Type B pancreatic cell (in vitro differentiated cells): ENCODE measurements around the gene AFAP1. TPM values are rescaled to one million over a fixed set of nuclear protein-coding genes. Genes with fewer than 3 reads are reported as not detected.

Experiments
- DNase-seq: peaks from one replicate; pipeline ENCODE4 v3.0.0; 2021; ENCODE audit warnings: mixed read lengths; ENCODE audit not compliant: unreplicated experiment; ENCODE audit errors: extremely low spot score
- H3K27ac Mint-ChIP-seq: 2 replicates; pipeline ENCODE4 v1.8.0; 2021; ENCODE audit warnings: mild to moderate bottlenecking, mixed read lengths
- H3K27me3 Mint-ChIP-seq: 2 replicates; pipeline ENCODE4 v1.8.0; 2021; ENCODE audit warnings: mixed read lengths
- H3K36me3 Mint-ChIP-seq: 2 replicates; pipeline ENCODE4 v1.8.0; 2021; ENCODE audit warnings: mixed read lengths
- H3K4me1 Mint-ChIP-seq: one replicate; pipeline ENCODE4 v1.8.0; 2021; ENCODE audit warnings: mixed read lengths; ENCODE audit not compliant: unreplicated experiment
- H3K4me3 Mint-ChIP-seq: 2 replicates; pipeline ENCODE4 v1.8.0; 2021; ENCODE audit warnings: mild to moderate bottlenecking, mixed read lengths
- H3K9me3 Mint-ChIP-seq: 2 replicates; pipeline ENCODE4 v1.8.0; 2021; ENCODE audit warnings: mixed read lengths
- CTCF ChIP-seq: fragments of 200-600 bp; sonication (generic); conservative IDR thresholded peaks from 2 replicates; pipeline ENCODE4 v1.5.0; 2021; ENCODE audit warnings: antibody characterized with exemption, mild to moderate bottlenecking
- total RNA-seq: library from RNA; stranded (reverse); gene quantifications from 2 replicates; pipeline ENCODE4 v1.2.1, GENCODE V29; 2021; ENCODE audit warnings: low replicate concordance

Gene AFAP1
- total RNA-seq, 1 donor from 2014 or later, result 36.6 TPM

- Mint-ChIP-seq H3K4me3 (no peak overlapping the region), H3K36me3 (no peaks in the 10 kb centered on the region), H3K27ac (no peak overlapping the region), H3K9me3 (no peaks in the 10 kb centered on the region), H3K27me3 (no peaks in the 10 kb centered on the region), H3K4me1 (peaks cover 33% of the 10 kb centered on the region)
- no peak for TF ChIP-seq CTCF
- no peak for DNase-seq
Measured at GRCh38 chr4:7753931-7754465, 185.7 kb downstream of the AFAP1 start.

- DNase-seq, result no peak
- TF ChIP-seq CTCF, result no peak
- Mint-ChIP-seq H3K36me3 (no peaks in the 10 kb centered on the region), H3K4me1 (peaks cover 29% of the 10 kb centered on the region), H3K9me3 (no peaks in the 10 kb centered on the region), H3K4me3 (no peak overlapping the region), H3K27me3 (no peaks in the 10 kb centered on the region), H3K27ac (no peak overlapping the region)
Measured at GRCh38 chr4:7753271-7753670, 186.4 kb downstream of the AFAP1 start.

- no peaks in the 10 kb centered on the region for H3K27me3 Mint-ChIP-seq
- H3K36me3 Mint-ChIP-seq, result no peaks in the 10 kb centered on the region
- DNase-seq, result no peak
- H3K27ac Mint-ChIP-seq, result no peak overlapping the region
- no peak for TF ChIP-seq CTCF
- H3K9me3 Mint-ChIP-seq, result no peaks in the 10 kb centered on the region
- H3K4me1 Mint-ChIP-seq, result peaks cover 23% of the 10 kb centered on the region
- H3K4me3 Mint-ChIP-seq, result no peak overlapping the region
Measured at GRCh38 chr4:7752649-7753048, 187.0 kb downstream of the AFAP1 start.

GRCh38 chr4:7750972-7751371, 188.7 kb downstream of the AFAP1 start:
- no peak for DNase-seq
- Mint-ChIP-seq H3K4me1 (peaks cover 15% of the 10 kb centered on the region), H3K27me3 (peaks cover 6% of the 10 kb centered on the region), H3K9me3 (no peaks in the 10 kb centered on the region), H3K4me3 (no peak overlapping the region), H3K27ac (no peak overlapping the region), H3K36me3 (no peaks in the 10 kb centered on the region)
- no peak for TF ChIP-seq CTCF

GRCh38 chr4:7750523-7750922, 189.1 kb downstream of the AFAP1 start:
- no peak for DNase-seq
- no peak for TF ChIP-seq CTCF
- H3K4me3 Mint-ChIP-seq, result no peak overlapping the region
- peaks cover 6% of the 10 kb centered on the region for H3K27me3 Mint-ChIP-seq
- H3K9me3 Mint-ChIP-seq, result no peaks in the 10 kb centered on the region
- no peak overlapping the region for H3K27ac Mint-ChIP-seq
- no peaks in the 10 kb centered on the region for H3K36me3 Mint-ChIP-seq
- H3K4me1 Mint-ChIP-seq, result peaks cover 15% of the 10 kb centered on the region

GRCh38 chr4:7747566-7747965, 192.1 kb downstream of the AFAP1 start:
- Mint-ChIP-seq H3K27me3 (peaks cover 6% of the 10 kb centered on the region), H3K4me1 (peaks cover 15% of the 10 kb centered on the region), H3K27ac (no peak overlapping the region), H3K9me3 (no peaks in the 10 kb centered on the region), H3K36me3 (no peaks in the 10 kb centered on the region), H3K4me3 (no peak overlapping the region)
- no peak for DNase-seq
- TF ChIP-seq CTCF, result no peak
